ENCODE measurements around the gene TDRD10. TPM values are rescaled to one million over a fixed set of nuclear protein-coding genes. Genes with fewer than 3 reads are reported as not detected.

The TDRD10 gene
- total RNA-seq (2022; extraction: Qiagen RNA extraction) = 0.05 to 0.06 TPM in 2 of 5 replicates, not detected in the others

GRCh38 chr1:154502066-154502743, at the start of gene TDRD10, which contains the start of gene SHE:
TSS of gene TDRD10 (plus strand) at chr1:154502219. CDS start at chr1:154506904, 4,685 bp downstream.
TSS of gene SHE (minus strand) at chr1:154502412. CDS start at chr1:154502026, 386 bp downstream.

GRCh38 chr1:154557939-154558719, 56.1 kb downstream of the TDRD10 start, which contains the start of gene UBE2Q1:
TSS of gene UBE2Q1 (minus strand) at chr1:154558662. CDS start at chr1:154558553, 109 bp downstream.

GRCh38 chr1:154567386-154568156, 65.6 kb downstream of the TDRD10 start, which contains the start of gene CHRNB2:
TSS of gene CHRNB2 (plus strand) at chr1:154567778. CDS start at chr1:154568045, 267 bp downstream.

Other genes starting within 250 kb of the TDRD10 start
- 90.6 to 108 TPM (median 94.6 TPM) in 5 replicates for gene HAX1, start 229.6 kb upstream of the TDRD10 start, total RNA-seq (2022; extraction: Qiagen RNA extraction)
- gene AQP10, start 181.1 kb upstream of the TDRD10 start, total RNA-seq (2022; extraction: Qiagen RNA extraction) = not detected in 5 replicates
- 30.7 to 36.3 TPM (median 35.6 TPM) in 5 replicates for gene ATP8B2, start 176.7 kb upstream of the TDRD10 start, total RNA-seq (2022; extraction: Qiagen RNA extraction)
- gene IL6R, start 96.9 kb upstream of the TDRD10 start, total RNA-seq (2022; extraction: Qiagen RNA extraction) = 22.3 to 28.8 TPM (median 23.7 TPM) in 5 replicates
- gene SHE, start 193 bp downstream of the TDRD10 start, total RNA-seq (2022; extraction: Qiagen RNA extraction) = 0.10 to 0.17 TPM (median 0.15 TPM) in 5 replicates
- gene UBE2Q1, start 56.4 kb downstream of the TDRD10 start, total RNA-seq (2022; extraction: Qiagen RNA extraction) = 49.4 to 65.4 TPM (median 58.8 TPM) in 5 replicates
- gene CHRNB2, start 65.6 kb downstream of the TDRD10 start, total RNA-seq (2022; extraction: Qiagen RNA extraction) = 0.32 to 0.51 TPM (median 0.39 TPM) in 5 replicates
- 64.8 to 79.2 TPM (median 70.8 TPM) in 5 replicates for gene ADAR, start 106.0 kb downstream of the TDRD10 start, total RNA-seq (2022; extraction: Qiagen RNA extraction)

Measured in A549 treated with AZD2906 at 1 μM for 4 hours (cell line).